WI38 (cell line): ENCODE results near the gene AQP2.

Source experiments
- H3K4me3 ChIP-seq: 2 replicates; pipeline ENCODE4 v1.5.1; 2011; ENCODE audit warnings: low read depth, mild to moderate bottlenecking, control low read depth, low read length
- CTCF ChIP-seq: IDR thresholded peaks from 2 replicates; pipeline ENCODE4 v1.5.1; 2012; ENCODE audit warnings: low read depth, mild to moderate bottlenecking, control low read depth, low read length

The AQP2 gene

GRCh38 chr12:49968471-49968870 is 17.9 kb downstream of the AQP2 start:
- no peak for TF ChIP-seq CTCF
- no peak overlapping the region for H3K4me3 ChIP-seq

- TF ChIP-seq CTCF, result no peak
- H3K4me3 ChIP-seq, result no peak overlapping the region
These were observed 18.5 kb downstream of the AQP2 start for GRCh38 chr12:49969027-49969426.

GRCh38 chr12:49969651-49970429 is 19.3 kb downstream of the AQP2 start:
- no peak for TF ChIP-seq CTCF
- no peak overlapping the region for H3K4me3 ChIP-seq

GRCh38 chr12:49970658-49971057 is 20.1 kb downstream of the AQP2 start:
- no peak for TF ChIP-seq CTCF
- no peak overlapping the region for H3K4me3 ChIP-seq

GRCh38 chr12:49971141-49971540 is 20.6 kb downstream of the AQP2 start:
- TF ChIP-seq CTCF, result no peak
- no peak overlapping the region for H3K4me3 ChIP-seq

- no peak for TF ChIP-seq CTCF
These were observed 21.6 kb downstream of the AQP2 start for GRCh38 chr12:49972129-49972528.

GRCh38 chr12:49972641-49973360 is 22.3 kb downstream of the AQP2 start, which contains the start of gene AQP6:
Gene AQP6, plus strand, starts transcription at chr12:49972947. Its CDS starts 227 bp downstream, at chr12:49973174.
- TF ChIP-seq CTCF, result no peak

More at GRCh38 chr12:49972129-49972528, 21.6 kb downstream of the AQP2 start:
- no peak overlapping the region for H3K4me3 ChIP-seq

More at GRCh38 chr12:49972641-49973360, 22.3 kb downstream of the AQP2 start, which contains the start of gene AQP6:
- no peak within 1 kb of the TSS for H3K4me3 ChIP-seq
